Glomerular visceral epithelial cell (primary cell): ENCODE data around the gene CD2.
"Not testable (repeated sequence)": the region's sequence is repeated elsewhere in the genome, so short reads cannot be mapped to it uniquely, and the experiment has no call there.

Experiments
- DNase-seq: peaks from one replicate; pipeline ENCODE4 v3.0.0-alpha.2; 2016; ENCODE audit errors: extremely low spot score

Gene CD2

DNA sequence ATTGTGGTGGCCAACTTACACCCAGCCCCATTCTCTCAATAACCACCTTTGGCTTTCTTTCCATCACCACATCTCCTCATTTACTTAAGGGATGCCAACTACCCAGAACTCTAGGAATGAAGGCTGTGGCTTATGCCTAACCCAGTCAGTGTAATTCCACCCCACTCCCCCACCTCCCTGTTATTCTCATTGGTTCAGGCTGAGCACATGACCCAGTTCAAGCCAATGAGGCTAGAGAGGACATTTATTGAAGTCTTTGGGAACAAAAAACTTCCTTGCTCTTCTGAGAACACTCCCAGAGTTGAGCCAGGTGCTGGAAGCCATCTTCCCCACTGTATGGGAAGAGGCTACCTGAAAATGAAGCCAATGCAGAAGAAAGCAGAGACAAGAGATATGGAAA is 22.8 kb upstream of the CD2 start:
- no peak for DNase-seq

DNA sequence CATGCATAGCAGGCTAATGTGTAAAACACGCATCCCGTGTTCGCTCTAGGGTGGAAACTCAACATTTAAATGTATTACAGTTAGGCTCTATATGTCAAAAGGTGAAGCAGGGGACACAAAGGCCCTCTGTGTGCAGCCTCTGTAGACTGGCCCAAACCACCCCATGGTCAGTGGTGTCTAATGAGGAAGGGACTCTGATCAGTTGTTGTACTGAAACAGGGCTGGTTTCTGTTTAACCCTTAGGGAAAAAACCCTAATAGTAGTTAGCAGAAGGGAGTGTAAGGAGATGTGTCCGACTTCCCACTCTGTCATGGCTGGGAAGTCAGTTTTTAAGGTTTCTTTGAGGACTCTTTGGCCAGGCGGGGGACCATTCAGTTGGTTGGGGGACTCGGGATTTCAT is 21.5 kb upstream of the CD2 start:
- no peak for DNase-seq

DNA sequence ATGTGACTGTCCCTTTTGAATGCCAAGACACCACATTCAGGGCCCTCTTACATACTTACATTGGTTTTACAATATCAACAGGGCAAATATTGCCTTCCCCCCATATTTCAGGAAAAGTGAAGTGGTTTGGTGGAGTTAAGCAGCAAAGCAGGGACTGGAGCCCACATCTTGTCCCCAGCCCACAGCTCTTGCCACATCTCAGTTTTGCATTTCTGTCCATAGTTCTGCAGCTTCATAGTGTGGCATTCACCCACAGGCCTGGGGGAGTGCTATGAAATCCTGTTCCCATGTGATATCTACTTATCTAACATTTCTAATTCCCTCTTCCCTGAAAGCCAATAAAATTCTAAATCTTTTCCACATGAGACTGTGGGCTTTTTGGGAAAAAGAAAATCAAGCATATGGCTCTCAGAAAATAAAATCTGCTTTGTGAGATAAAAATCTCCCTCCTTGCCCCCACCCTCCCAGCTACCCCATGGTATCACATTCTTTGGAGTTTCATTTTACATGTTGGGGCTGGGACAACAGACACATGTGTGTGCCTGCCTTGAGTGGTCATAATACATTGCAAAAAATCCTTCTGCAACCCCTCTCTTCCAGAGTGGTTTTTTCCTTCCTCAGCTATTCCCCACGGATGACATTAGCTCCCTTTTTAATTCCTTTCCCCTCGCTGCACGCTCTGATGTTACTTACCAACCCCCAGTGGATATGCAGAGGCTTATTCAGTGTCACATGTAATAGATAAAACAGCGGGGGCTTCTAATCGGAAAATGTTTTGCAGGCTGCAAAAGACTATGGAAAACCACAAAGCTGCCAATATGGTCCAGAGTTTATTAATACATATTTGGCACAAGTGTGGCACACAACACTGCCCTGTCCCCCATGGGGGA is 20.5 kb upstream of the CD2 start:
- no peak for DNase-seq

DNA sequence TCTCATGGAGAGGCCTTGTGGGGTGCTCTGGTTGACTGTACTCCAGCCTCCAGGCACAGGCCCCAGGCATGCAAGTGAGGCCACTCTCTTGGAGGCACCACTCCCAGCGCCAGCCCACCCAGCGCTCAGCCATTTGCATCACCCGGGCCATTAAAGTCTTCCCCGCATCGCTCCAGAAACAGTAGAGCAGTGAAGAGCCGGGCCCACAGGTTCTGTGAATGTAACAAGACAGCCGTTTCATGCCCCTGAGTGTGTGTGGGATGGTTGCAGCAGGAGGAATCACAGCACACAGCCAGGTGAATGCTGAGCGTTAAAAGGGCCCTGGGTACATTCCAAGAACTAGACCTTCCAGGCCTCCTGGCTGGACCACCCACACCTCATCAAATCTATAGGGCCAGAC is 19.0 kb upstream of the CD2 start:
- no peak for DNase-seq

DNA sequence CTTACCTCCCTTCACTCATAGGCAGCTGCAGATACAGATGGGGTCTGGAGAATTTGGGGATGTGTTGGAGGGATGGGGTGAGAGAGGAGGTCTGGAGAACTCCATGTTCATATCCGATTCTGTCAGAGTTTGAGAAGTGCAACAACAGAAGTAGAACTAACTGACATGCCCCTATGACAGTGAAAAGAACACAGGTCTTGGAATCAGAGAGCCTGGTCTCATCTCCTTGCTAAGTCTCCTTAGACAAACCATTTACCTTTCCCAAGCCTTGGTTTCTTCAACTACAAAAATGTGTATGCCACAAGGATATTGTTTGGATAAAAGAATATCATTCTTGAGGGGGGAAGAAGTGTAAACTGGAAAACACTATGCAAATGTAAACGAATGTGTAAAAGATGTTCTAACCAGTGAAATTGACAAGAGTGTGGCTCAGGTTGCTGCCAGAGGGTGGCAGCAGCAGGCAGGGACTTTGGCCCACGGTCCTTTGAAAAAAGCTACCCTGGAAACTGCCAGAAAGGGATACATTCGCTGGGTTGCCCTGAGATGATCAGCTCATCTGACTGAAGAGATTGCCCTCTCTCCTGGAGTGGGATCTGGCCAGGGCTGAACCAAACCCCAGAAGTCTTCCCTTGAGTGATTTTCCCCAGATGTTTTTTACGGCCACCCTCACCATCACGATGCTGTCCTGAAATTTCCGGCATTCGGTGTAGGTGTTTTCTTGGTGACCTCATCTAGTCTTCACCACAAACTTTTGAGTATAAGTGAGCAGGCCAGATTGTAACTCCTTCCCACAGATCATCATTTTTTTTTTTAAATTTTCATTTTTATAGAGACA is 17.0 kb upstream of the CD2 start:
- peak; percentile 71 for DNase-seq

DNA sequence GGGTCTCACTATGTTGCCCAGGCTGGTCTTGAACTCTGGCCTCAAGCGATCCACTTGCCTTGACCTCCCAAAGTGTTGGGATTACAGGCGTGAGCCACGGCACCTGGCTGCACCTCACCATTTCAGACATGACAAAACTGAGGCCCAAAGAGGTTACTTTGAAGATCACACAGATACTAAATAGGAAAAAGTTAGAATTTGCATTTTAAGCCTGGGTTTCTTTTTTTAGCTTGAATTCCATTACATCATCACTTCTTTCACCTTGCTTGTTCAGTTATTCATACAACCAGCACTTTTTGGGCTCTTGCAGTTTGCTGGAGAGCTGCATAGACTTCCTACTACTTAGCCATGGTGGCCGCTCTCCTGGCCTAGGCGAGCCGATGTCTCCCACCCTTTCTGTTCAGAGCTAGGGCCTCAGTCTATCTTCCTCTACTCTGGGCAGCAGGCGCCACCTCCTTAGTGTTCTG is 16.3 kb upstream of the CD2 start:
- DNase-seq: no peak

DNA sequence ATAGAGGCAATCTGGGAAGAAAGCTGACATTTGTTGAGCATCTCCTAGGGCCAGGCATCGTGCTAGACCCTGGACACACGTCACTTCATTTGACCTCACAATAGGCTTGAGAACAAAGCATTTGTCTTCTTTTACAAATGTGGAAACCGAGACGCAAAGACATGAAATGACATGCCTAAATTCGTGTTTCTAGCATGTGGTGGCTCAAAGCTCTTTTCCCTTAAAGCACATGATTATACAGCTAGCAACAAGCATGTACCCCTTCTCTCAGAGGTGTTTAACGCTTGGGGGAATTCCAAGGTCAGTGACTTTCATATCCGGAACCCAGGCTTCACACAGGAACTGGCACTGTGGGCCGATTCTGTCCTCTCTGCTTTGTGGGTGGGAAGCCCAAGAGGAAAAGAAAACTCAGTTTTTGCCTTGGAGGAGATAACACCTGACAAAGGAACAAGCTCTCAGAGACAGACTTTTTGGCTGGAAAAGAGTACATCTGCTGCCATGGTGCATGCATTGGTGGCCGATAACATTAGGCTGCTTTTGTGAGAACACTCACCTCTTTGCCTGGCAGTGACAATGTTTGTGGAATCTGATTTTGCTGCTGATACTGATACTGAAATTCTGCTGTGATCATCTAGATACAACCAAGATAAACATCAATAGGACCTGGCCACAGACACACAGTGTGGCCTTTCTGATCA is 15.4 kb upstream of the CD2 start:
- no peak for DNase-seq

DNA sequence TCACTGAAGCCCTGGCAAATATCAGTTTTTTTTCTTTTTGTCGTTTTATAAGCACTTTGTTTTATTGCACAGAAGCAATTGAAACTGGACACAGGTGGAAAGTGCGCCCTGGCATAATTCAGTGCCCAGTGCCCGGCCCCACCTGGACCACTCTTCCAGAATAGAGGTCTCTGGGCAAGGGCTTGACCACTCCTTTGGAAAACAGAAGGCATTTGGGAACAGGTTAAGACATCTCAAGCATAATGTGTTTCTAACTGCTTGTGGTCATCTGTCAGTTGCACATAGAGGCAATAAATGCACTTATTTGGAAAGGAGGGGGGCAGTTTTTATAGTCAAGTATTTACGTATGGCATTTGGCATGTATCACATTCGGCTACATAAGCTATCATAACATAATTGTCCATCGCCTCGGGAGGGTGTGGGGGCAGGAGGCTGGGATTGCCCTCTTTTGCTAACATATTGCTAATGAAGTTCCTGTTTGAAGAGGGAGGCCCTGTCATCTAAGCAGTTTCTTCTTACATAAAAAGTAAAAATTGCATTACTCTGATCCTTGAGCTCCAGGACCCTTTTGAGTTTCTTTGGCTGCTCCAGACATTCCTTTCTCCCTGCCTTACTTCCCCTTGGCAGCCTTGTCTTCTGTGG is 14.7 kb upstream of the CD2 start:
- DNase-seq: no peak

DNA sequence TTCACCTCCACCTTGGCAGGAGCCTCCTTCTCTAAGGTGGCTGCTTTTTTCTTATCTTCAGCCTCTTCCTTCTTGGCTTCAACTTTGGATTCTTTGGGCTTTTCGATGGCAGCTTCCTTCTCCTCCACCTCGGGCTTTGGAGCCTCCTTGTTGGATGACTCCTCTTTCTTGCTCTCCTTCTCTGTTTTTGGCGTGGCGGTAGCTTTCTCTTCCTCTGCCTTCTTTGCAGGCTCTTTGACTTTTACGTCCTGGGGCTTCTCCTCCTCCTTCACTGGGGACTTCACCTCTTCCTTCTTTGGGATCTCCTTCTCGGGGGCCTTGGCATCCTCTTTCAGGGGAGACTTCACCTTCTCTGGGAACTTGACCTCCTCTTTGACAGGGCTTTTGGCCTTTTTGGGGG is 13.9 kb upstream of the CD2 start:
- no peak for DNase-seq

DNA sequence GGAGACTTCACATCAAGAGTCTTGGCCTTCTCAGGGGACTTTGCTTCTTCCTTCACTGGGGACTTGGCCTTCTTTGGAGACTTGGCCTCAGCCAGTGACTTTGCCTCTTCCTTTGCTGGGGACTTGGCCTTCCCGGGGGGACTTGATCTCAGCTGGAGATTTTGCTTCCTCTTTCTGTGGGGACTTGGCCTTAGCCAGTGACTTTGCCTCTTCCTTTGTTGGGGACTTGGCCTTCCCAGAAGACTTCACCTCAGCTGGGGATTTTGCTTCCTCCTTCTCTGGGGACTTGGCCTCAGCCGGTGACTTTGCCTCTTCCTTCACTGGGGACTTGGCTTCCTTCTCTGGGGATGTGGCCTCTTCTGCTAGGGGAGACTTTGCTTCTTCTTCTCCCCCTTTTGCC is 13.5 kb upstream of the CD2 start:
- no peak for DNase-seq

DNA sequence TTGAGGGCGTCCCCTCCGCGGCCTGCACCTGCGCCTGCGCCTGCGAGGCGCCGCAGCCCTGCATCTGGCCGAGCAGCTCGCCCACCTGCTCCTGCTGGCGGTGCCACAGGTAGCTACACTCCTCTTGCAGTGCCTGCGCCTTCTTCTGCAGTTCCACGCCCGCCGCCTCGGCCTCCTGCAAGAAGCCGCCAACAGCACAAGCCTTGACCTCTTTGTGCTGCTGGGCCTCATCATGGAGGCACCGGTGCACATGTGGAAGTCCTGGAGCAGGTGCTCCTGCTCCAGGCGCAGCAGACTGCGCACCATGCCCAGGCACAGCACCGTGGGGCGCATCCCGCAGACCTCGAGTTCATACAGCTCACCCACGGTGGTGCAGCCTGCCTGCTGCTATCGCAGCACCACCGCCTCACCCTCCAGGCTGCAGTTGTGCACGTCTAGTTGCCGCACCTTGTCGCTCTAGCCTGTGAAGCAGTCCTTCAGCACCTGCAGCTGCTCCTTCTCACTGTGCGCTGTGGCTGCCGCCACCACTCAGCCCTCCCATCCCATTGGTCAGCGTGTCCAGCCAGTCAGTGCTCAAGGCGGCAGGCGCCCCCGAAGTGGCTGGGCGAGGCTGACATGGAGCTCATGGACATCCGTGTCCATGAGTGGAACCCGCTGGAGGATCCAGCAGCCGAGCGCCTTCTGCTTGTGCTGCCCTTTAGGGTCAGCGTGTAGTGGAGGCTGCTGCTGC is 12.2 kb upstream of the CD2 start:
- DNase-seq: no peak

DNA sequence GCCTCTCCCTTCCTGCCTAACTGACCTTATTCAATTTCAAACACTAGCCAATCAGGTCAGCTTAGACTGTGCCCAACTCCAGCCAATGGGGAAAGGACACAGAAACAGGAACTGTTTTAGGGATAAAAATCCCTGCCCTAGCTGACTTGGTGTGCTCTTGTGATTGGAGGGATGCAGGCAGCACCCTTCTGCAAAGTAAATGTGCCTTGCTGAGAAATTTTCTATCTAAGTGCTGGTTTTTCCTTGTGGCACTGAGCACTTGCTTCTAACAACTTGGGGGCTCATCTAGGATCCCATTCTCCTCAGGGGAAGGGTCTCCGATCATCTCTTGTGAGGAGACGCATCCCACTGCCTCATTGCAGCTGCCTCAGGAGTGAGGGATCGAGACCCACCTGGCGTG is 10.7 kb upstream of the CD2 start:
- no peak for DNase-seq

DNA sequence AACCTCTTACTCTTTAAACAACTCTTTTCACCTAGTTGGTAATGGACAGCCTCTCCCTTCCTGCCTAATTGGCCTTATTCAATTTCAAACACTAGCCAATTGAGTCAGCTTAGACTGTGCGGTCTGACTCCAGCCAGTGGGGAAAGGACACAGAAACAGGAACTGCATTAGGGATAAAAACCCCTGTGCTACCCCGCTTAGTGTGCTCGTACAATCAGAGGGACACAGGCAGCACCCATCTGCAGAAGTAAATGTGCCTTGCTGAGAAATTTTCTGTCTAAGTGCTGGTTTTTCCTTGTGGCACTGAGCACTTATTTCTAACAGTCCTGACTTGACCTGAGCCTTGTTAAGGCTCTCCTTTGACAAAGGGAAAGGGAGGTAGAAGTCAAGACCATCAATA is 6.0 kb upstream of the CD2 start:
- DNase-seq: no peak

DNA sequence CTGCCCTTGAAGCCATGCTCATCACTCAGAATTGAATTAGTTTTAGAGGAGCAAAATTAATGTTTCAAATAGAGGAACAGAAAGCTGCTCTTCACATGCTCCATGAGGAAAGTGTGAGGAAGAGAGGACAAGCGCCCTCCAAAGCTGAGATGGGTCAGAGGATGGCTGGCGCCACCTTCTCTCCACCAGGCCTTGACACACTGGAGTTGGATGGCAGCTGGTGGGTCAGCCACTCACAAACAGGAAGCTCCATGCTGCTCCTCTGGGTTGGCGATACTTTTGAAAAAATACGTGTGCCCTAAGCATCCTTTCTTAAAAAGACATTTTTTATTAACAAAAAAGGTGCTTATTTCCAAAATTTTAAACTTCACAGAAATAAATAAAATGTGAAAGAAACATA is 3.1 kb upstream of the CD2 start:
- no peak for DNase-seq

DNA sequence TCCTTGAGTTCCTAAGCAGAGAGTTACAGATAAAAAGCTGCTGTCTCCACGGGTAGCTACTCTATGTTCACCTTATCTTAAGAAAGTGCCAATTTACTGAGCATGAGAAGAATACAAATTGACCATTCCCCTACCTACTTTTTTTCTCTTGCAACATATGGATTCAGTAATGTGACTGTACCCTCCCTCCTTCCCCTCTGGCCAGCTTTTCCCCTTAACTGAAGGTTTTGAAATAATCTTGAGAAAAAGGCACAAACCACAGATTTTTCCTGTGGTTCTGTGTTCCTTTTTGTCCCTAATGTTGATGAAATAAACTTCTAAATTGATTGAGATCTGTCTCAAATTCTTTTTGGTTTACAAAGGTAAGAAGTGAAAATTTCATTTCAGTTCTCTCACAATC is 2.6 kb upstream of the CD2 start:
- no peak for DNase-seq

DNA sequence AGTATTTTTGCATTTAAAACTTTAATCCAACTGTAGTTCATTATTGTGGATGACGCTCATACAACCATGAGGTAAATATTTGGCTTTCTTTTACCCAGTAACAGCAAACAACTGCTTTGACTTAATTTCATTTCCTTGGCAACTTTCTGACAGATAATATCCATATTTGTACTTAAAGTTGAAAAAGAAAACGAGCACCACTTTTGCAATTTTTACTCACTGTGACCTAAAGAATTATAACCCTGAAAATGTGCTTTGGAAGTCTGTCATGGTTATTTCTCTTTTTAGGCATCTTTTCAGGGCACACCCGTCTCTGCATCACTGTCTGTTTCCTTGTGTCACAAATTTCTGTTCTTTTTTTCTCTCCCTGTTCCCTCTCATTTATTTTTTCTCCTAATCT is 918 bp upstream of the CD2 start:
- DNase-seq: no peak

DNA sequence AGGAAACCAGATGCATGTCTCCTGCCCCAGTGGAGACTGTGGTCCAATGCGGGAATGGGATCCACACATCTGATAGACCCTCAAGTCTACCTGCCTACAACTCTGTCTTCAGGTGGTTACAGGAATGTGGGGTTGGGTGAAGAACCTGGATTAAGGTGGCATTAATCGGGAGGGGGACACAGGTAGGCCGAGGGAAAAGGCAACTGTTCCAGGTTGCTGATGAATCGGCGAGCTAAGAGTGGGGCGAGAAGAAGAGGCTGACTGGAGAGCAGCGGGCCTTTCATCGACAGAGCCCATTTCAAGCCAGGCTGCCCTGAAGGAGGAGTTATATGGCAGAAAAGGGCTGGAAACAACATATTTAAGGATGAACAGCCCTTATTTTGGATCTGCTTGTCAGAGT is 836 bp downstream of the CD2 start:
- DNase-seq: no peak

DNA sequence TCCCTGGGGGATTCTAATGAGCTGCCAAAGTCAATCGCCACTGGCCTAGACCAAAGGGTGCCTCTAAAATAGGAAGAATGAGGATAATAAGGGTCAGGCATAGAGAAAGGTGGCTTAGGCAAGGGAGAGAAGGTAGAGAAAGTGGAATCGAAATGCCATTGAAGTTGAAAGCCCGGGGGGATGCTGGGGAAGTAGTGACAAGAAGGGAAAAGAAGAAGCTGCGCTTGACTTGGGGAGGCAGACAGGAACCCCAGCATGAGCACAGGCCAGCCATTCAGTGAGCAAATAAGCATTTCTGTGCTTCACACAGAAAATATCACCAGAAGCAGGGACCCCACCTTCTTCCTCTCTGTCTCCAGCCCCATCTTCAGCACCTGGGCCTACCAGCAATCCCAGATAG is 1.5 kb downstream of the CD2 start:
- no peak for DNase-seq

DNA sequence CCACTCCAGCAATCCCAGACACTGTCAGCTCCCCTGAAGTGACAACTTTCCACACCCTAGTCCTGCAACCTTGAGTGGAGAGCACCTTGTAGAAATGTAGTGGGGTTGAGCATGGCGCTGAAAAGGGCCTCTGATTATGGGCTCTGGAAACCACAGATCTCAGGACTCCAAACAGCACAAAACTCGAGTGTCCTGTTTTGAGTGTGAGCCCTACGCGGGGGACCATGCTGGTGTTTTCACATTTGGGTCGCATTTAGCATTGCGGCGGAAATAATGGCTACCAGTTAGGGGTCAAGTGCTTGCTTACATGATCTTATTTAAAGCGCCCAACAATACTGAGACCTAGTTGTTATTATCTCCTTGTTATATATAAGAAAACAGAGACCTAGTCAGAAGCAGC is 1.9 kb downstream of the CD2 start:
- not testable (repeated sequence) for DNase-seq

DNA sequence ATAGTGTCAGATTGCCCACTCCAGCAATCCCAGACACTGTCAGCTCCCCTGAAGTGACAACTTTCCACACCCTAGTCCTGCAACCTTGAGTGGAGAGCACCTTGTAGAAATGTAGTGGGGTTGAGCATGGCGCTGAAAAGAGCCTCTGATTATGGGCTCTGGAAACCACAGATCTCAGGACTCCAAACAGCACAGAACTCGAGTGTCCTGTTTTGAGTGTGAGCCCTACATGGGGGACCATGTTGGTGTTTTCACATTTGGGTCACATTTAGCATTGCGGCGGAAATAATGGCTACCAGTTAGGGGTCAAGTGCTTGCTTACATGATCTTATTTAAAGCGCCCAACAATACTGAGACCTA is 4.2 kb downstream of the CD2 start:
- DNase-seq: not testable (repeated sequence)

DNA sequence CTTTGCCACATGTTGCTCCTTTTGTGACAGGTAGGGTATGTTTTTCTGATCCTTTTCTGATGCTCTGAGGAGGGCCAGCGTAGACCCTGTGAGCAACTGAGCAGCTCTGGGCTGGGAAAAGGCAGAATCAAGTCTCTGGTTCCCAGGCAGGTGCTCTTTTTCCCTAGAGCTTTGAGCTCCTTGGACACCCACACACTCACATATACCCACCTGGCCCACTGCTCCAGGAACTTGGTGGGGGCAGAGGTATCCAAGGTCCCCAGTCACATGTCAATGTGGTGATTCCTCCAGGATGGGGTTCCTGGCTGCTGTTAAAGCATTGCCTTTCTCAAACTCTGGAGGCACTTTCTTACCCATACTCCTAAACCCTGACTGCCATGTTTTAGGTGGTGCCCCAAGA is 5.4 kb downstream of the CD2 start:
- DNase-seq: no peak
